Activated gamma-delta T cell treated with Interleukin-2 at 50 U/mL for 16 hours (primary cell): ENCODE data around the gene RCOR1.

Experiments used
- DNase-seq: peaks from one replicate; pipeline ENCODE4 v3.0.0-alpha.2; 2020

RCOR1 gene

DNA sequence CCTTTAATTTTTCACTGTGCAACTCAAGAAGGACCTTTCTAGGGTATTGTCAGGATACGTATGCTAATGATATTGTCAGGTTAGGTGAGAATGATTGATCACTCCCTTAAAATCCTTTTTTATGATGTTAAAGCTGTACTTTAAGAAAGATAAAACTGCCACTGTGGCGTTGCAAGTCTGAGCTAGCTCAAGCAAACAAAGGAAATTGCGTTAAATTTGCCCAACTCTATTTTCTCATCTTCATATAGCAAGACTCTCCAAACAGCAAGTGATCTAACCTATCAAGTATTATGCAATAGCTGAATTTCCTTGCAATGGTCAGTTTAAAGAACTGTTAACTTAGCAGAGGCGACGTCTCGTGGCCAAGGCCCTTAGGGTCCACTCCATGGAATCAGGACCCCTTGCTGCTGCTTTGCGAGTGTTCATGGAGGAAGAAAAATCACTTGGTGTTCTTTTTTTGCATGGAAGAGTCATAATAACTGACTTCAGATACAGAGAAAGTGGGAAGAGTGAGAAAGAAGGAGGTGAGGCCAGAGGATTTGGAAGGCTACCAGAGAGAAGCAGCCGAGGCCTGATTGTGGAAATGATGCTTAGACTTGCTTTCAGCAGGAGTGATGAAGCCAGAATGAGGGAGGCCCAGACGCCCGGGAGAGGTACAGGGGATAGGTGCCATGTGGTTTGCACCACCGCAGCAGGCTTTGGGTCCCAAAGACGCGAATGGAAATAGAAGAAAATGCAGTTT is 187.3 kb downstream of the RCOR1 start:
- no peak for DNase-seq
